ENCODE results near the gene RBMS1. TPM values are rescaled to one million over a fixed set of nuclear protein-coding genes. Genes with fewer than 3 reads are reported as not detected.

Gene RBMS1
- total RNA-seq, 1 experiment from 2014 or later: 38.8 TPM

DNA sequence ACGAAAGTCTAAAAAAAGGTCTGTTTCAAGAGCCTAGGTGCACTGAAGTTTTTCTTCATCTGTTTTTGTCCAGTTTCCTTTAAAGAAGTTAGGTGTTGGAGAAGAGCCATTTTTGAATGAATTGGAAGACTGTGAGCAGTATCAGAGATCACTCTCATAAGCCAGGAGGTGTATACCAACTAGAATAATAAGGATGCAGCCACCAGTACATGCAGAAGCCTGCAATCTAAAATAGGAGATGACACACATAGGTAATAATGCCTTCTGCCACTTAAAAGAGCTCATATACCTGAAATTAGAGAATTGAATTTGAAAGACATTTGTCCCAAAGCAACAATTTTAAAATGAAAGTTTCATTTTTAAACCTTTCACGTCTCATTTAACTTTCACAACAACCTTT lies 81.7 kb downstream of the RBMS1 start:
- TF ChIP-seq EZH2phosphoT487 (IDR thresholded peaks at IDR 0.05; ENCODE audit: borderline replicate concordance, low read length) (no peak), EZH2 (IDR thresholded peaks at IDR 0.05; ENCODE audit: low read length, unreplicated experiment) (no peak)
- TF ChIP-seq, protein P1, sequence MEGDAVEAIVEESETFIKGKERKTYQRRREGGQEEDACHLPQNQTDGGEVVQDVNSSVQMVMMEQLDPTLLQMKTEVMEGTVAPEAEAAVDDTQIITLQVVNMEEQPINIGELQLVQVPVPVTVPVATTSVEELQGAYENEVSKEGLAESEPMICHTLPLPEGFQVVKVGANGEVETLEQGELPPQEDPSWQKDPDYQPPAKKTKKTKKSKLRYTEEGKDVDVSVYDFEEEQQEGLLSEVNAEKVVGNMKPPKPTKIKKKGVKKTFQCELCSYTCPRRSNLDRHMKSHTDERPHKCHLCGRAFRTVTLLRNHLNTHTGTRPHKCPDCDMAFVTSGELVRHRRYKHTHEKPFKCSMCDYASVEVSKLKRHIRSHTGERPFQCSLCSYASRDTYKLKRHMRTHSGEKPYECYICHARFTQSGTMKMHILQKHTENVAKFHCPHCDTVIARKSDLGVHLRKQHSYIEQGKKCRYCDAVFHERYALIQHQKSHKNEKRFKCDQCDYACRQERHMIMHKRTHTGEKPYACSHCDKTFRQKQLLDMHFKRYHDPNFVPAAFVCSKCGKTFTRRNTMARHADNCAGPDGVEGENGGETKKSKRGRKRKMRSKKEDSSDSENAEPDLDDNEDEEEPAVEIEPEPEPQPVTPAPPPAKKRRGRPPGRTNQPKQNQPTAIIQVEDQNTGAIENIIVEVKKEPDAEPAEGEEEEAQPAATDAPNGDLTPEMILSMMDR (conservative IDR thresholded peaks at IDR 0.05; ENCODE audit: low read depth, low read length): no peak
- POLR2A ChIA-PET (ENCODE audit: unreplicated experiment): interaction anchor here (0.6 kb wide), 1 partner anchor 115 kb away, joined by 5 read pairs; no protein-coding TSS in a partner anchor
- peak overlapping the region; percentile 69 for H3K27ac ChIP-seq (ENCODE audit: low read length)

DNA sequence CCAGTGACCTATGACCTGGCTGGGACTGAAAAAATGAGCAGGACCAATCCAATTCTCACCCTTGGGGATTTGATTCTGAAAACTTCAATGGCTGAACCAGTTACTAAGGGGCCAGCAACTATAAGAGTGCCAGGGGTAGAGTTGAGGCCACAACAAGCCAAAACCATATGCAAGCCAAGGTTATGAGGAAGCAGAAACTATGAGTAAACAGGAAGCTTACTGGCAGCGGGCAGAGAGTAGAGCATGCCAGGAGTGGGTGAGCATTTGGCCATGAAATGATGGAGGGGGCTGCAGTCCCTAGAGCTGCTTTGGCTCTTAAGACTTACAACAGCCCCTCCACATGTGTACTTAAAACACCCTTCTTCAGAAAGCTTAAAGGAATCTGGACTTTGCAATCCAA lies 82.4 kb downstream of the RBMS1 start:
- peak overlapping the region; percentile 10; the same call in 1 of the 2 replicates for H3K9ac ChIP-seq (ENCODE audit: low read length)
- H3K9me2 ChIP-seq (replicated peaks; ENCODE audit: low read length): no peaks in the 10 kb centered on the region
- intact Hi-C loops (cut with micrococcal nuclease): no loop called here
- H2AFZ ChIP-seq (ENCODE audit: low read length): no peak overlapping the region
- H3K4me2 ChIP-seq (ENCODE audit: low read length): peak overlapping the region; percentile 2; the same call in 1 of the 2 replicates
- no peaks in the 10 kb centered on the region; the same call in 1 of the 2 replicates for H4K20me1 ChIP-seq (ENCODE audit: low read length)
- CTCF ChIA-PET: no interaction called here
- POLR2A ChIA-PET (ENCODE audit: unreplicated experiment): interaction anchor here (0.6 kb wide), 1 partner anchor 114 kb away, joined by 5 read pairs; no protein-coding TSS in a partner anchor
- BruUV-seq (replicated peaks): no TSS peak
- no peaks in the 10 kb centered on the region for H3K27me3 ChIP-seq (ENCODE audit: low read length)
- peaks cover 82% of the 10 kb centered on the region for H3K79me2 ChIP-seq (ENCODE audit: low read length)
- H3K27ac ChIP-seq (ENCODE audit: low read length): peak overlapping the region; percentile 69
- H3K9me3 ChIP-seq (ENCODE audit: low read length): no peaks in the 10 kb centered on the region
- H3K36me3 ChIP-seq (ENCODE audit: low read depth, low read length): no peaks in the 10 kb centered on the region
- ATAC-seq: peak; percentile 48
- peaks cover 41% of the 10 kb centered on the region for H3K4me1 ChIP-seq (ENCODE audit: insufficient read depth, low read length)
- DNase-seq: peak; percentile 72
- TF ChIP-seq EZH2 (IDR thresholded peaks at IDR 0.05; ENCODE audit: low read length, unreplicated experiment) (no peak), EZH2phosphoT487 (IDR thresholded peaks at IDR 0.05; ENCODE audit: borderline replicate concordance, low read length) (no peak)
- TF ChIP-seq, protein P1 (conservative IDR thresholded peaks at IDR 0.05; ENCODE audit: low read depth, low read length): no peak
- H3F3A ChIP-seq (ENCODE audit: low read length, unreplicated experiment): no peaks in the 10 kb centered on the region
- H3K4me3 ChIP-seq (ENCODE audit: low read length): no peak overlapping the region

More for the DNA sequence above, 81.7 kb downstream of the RBMS1 start:
- DNase-seq (no peak), ATAC-seq (no peak)
- no peak overlapping the region for H2AFZ ChIP-seq (ENCODE audit: low read length)
- no TSS peak for BruUV-seq (replicated peaks)
- intact Hi-C loops (cut with micrococcal nuclease): no loop called here
- no peaks in the 10 kb centered on the region for H3K9me3 ChIP-seq (ENCODE audit: low read length)
- no peaks in the 10 kb centered on the region for H3K36me3 ChIP-seq (ENCODE audit: low read depth, low read length)
- H3K9ac ChIP-seq (ENCODE audit: low read length): peak overlapping the region; percentile 10; the same call in 1 of the 2 replicates
- no peaks in the 10 kb centered on the region for H3K9me2 ChIP-seq (replicated peaks; ENCODE audit: low read length)
- CTCF ChIA-PET: interaction anchor here (0.6 kb wide), 1 partner anchor 151 kb away, joined by 3 read pairs; no protein-coding TSS in a partner anchor
- H3K4me1 ChIP-seq (ENCODE audit: insufficient read depth, low read length): peaks cover 46% of the 10 kb centered on the region
- H4K20me1 ChIP-seq (ENCODE audit: low read length): no peaks in the 10 kb centered on the region
- H3K4me3 ChIP-seq (ENCODE audit: low read length): no peak overlapping the region
- peaks cover 82% of the 10 kb centered on the region for H3K79me2 ChIP-seq (ENCODE audit: low read length)
- 0 out of 2 replicates have a peak overlapping the region, but pooled peaks have one; percentile 2 for H3K4me2 ChIP-seq (ENCODE audit: low read length)
- no peaks in the 10 kb centered on the region for H3K27me3 ChIP-seq (ENCODE audit: low read length)
- peaks cover 3% of the 10 kb centered on the region for H3F3A ChIP-seq (ENCODE audit: low read length, unreplicated experiment)

- Histone ChIP-seq H3K36me3 (ENCODE audit: low read depth, low read length) (no peaks in the 10 kb centered on the region), H3K4me2 (ENCODE audit: low read length) (no peak overlapping the region)
- intact Hi-C loops (cut with micrococcal nuclease): loop anchor here (5.0 kb wide), 1 partner anchor 52 kb away; no protein-coding TSS in a partner anchor
Observed at GRCh38 chr2:160409480-160409879, 84.1 kb downstream of the RBMS1 start.

More at GRCh38 chr2:160409480-160409879, 84.1 kb downstream of the RBMS1 start:
- Histone ChIP-seq H3F3A (ENCODE audit: low read length, unreplicated experiment) (no peaks in the 10 kb centered on the region), H4K20me1 (ENCODE audit: low read length) (peaks cover 5% of the 10 kb centered on the region; the same call in 1 of the 2 replicates), H3K27me3 (ENCODE audit: low read length) (no peaks in the 10 kb centered on the region), H3K27ac (ENCODE audit: low read length) (no peak overlapping the region), H2AFZ (ENCODE audit: low read length) (no peak overlapping the region), H3K79me2 (ENCODE audit: low read length) (peaks cover 83% of the 10 kb centered on the region), H3K9me2 (replicated peaks; ENCODE audit: low read length) (no peaks in the 10 kb centered on the region), H3K4me1 (ENCODE audit: insufficient read depth, low read length) (peaks cover 50% of the 10 kb centered on the region), H3K4me3 (ENCODE audit: low read length) (no peak overlapping the region), H3K9me3 (ENCODE audit: low read length) (no peaks in the 10 kb centered on the region), H3K9ac (ENCODE audit: low read length) (no peak overlapping the region)
- DNase-seq (no peak), ATAC-seq (no peak)
- TF ChIP-seq, protein P1 (conservative IDR thresholded peaks at IDR 0.05; ENCODE audit: low read depth, low read length): no peak
- TF ChIP-seq EZH2phosphoT487 (IDR thresholded peaks at IDR 0.05; ENCODE audit: borderline replicate concordance, low read length): no peak
- no peak for TF ChIP-seq EZH2 (IDR thresholded peaks at IDR 0.05; ENCODE audit: low read length, unreplicated experiment)
- BruUV-seq (replicated peaks): no TSS peak
- ChIA-PET POLR2A (ENCODE audit: unreplicated experiment) (no interaction called here), CTCF (no interaction called here)
